LNCaP clone FGC (cell line): Measurements from ENCODE around the gene DNAAF1.
"Not testable (repeated sequence)": the region's sequence is repeated elsewhere in the genome, so short reads cannot be mapped to it uniquely, and the experiment has no call there.

Experiments used
- DNase-seq: peaks from one replicate; pipeline ENCODE4 v3.0.0-alpha.2; 2011; ENCODE audit warnings: low read depth
- H3K4me3 ChIP-seq: 2 replicates; pipeline ENCODE4 v1.5.1; 2011; ENCODE audit warnings: mild to moderate bottlenecking, low read depth, low read length, control low read depth
- TF ChIP-seq, protein P1 (sequence below): IDR thresholded peaks from 2 replicates; pipeline ENCODE4 v1.5.1; 2012; ENCODE audit warnings: mild to moderate bottlenecking; ENCODE audit not compliant: control insufficient read depth, insufficient read depth; ENCODE audit errors: extremely low read depth

The DNAAF1 gene

DNA sequence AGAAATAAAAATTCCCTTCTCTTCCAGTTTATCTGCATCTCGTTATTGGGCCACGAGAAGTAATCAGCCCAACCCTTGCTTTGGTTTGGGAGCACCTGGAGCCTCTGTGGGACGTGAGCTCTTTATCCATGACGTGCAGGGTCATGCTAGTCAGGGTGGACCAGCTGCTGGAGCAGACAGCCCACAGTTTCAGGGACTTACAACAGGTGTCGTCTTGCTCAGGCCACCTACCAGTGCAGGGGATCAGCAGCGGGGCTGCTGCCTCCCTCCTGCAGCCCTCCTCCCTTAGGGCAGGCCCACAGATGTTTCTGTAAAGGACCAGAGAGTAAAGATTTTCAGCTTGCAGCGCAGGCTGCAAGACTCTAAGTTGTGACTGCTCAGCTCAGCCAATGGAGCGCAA, 62.8 kb downstream of the DNAAF1 start:
- DNase-seq: no peak
- H3K4me3 ChIP-seq: no peak overlapping the region
- TF ChIP-seq, protein P1, sequence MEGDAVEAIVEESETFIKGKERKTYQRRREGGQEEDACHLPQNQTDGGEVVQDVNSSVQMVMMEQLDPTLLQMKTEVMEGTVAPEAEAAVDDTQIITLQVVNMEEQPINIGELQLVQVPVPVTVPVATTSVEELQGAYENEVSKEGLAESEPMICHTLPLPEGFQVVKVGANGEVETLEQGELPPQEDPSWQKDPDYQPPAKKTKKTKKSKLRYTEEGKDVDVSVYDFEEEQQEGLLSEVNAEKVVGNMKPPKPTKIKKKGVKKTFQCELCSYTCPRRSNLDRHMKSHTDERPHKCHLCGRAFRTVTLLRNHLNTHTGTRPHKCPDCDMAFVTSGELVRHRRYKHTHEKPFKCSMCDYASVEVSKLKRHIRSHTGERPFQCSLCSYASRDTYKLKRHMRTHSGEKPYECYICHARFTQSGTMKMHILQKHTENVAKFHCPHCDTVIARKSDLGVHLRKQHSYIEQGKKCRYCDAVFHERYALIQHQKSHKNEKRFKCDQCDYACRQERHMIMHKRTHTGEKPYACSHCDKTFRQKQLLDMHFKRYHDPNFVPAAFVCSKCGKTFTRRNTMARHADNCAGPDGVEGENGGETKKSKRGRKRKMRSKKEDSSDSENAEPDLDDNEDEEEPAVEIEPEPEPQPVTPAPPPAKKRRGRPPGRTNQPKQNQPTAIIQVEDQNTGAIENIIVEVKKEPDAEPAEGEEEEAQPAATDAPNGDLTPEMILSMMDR: no peak

DNA sequence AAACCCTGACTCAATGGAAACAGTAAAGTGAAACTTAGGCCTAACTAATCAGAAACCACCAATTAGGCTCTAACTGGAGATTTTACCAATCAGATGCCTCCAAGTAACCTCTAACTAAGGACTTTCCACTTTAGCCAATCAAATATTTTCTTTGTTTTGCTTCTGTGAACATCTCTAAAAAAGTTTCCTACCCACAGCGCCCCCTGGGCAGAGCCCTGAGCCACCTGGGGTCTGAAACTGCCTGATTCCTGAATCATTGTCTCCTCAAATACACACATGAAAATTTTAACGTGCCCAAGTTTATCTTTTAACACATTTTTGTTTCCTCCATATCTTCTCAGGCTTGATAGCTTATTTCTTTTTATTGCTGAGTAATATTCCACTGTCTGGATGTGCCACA, 64.9 kb downstream of the DNAAF1 start:
- no peak overlapping the region for H3K4me3 ChIP-seq
- no peak for DNase-seq
- TF ChIP-seq, protein P1: no peak

DNA sequence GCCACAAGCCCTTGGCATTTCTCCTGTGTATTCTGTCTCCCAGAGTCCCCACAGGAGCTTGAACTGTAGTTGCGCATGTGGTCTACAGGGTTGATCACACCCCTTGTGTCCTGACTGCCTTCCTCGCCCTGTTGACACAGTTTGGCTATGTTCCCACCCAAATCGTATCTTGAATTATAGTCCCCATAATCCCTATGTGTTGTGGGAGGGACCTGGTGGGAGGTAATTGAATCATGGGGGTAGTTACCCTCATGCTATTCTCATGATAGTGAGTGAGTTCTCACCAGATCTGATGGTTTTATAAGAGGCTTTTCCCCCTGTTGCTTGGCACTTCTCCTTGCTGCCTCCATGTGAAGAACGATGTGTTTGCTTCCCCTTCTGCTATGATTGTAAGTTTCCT, 67.0 kb downstream of the DNAAF1 start:
- no peak for DNase-seq
- no peak overlapping the region for H3K4me3 ChIP-seq
- TF ChIP-seq, protein P1: no peak

DNA sequence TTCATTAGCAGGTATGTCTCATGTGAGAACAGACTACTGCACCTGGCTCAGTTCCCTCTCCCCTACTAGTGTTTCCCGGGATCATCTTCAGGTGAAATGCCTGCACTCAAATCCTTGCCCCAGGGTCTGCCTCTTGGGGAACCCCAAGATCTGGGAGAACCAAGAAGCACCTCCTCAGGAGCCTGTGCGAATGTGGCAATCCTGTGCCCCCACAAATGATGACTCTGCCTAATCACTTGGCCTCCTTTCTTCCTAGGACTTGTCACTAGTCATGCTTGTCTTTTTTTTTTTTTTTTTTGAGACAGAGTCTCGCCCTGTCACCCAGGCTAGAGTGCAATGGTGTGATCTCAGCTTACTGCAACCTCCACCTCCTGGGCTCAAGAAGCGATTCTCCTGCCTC, 67.5 kb downstream of the DNAAF1 start:
- DNase-seq: no peak
- TF ChIP-seq, protein P1: no peak
- H3K4me3 ChIP-seq: no peak overlapping the region

DNA sequence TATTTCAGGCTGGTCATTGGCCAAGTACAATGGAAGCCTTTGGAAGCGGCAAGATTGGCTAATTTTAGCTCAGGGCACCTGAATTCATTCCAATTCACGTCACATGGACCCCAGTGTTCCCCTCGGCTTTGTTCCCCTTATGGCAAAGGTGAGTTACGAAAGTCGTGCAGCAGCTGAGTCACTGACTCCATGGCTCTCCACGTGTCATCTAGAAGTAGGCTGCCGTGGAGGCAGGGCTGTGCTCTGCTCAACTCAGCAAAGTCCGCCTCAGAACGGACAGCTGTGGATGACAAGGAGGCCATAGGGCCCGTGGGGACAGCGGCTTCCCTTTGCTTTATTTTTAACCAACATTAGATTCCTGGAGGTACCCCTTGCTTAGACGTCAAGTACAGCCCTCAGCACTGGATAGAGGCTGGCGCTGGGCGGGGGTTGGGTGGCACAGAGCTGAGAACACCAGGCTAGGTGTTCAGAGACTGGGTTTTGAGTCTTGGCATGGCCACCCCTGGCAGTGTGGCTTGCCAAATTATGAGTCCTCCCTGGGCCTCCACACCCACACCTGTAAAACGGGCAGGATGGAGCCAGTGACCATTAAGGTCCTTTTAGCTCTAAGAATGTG, 69.5 kb downstream of the DNAAF1 start:
- DNase-seq: no peak
- no peak overlapping the region for H3K4me3 ChIP-seq
- TF ChIP-seq, protein P1: no peak

DNA sequence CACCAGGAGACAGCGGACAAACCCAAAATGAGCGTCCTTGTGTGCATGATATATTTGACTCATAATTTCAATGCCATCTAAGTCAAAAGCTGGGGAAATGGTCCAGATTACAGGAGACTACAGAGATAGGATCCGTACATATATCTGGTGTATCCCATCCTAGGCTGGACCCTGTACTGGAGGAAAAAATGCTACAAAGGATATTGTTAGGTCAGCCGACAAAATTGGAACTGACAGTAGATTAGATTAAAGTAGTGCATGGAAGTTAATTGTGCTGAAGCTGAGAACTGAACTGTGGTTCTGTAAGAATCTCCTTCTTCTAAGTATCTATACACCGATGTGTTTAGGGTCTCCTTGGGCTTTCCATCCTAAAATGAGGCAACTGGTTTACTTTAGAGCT, 70.4 kb downstream of the DNAAF1 start:
- no peak overlapping the region for H3K4me3 ChIP-seq
- no peak for DNase-seq
- TF ChIP-seq, protein P1: no peak

DNA sequence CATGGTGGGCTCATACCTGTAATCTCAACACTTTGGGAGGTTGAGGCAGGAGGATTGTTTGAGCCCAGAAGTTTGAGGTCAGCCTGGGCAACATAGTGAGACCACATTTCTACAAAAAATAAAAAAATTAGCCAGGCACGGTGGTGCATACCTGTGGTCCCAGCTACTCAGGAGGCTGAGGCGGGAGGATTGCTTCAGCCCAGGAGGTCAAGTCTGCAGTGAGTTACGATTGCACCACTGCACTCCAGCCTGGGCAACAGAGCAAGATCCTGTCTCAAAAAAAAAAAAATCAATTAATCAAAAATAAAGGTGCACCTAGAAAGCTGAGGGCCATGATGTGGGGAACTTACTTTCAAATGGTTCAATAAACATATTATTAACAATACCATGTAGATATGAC, 71.0 kb downstream of the DNAAF1 start:
- not testable (repeated sequence) for DNase-seq

More for the DNA sequence above, 71.0 kb downstream of the DNAAF1 start:
- not testable (repeated sequence) for H3K4me3 ChIP-seq
